Measurements from ENCODE around the gene C19orf25. TPM values are rescaled to one million over a fixed set of nuclear protein-coding genes. Genes with fewer than 3 reads are reported as not detected.

The C19orf25 gene
- total and polyA plus RNA-seq, 9 of the 15 experiments (the other 6 are each of a cell fraction or from before 2014, with no cell fraction given), result 0.79 to 96.0 (median 36.1) TPM

DNA sequence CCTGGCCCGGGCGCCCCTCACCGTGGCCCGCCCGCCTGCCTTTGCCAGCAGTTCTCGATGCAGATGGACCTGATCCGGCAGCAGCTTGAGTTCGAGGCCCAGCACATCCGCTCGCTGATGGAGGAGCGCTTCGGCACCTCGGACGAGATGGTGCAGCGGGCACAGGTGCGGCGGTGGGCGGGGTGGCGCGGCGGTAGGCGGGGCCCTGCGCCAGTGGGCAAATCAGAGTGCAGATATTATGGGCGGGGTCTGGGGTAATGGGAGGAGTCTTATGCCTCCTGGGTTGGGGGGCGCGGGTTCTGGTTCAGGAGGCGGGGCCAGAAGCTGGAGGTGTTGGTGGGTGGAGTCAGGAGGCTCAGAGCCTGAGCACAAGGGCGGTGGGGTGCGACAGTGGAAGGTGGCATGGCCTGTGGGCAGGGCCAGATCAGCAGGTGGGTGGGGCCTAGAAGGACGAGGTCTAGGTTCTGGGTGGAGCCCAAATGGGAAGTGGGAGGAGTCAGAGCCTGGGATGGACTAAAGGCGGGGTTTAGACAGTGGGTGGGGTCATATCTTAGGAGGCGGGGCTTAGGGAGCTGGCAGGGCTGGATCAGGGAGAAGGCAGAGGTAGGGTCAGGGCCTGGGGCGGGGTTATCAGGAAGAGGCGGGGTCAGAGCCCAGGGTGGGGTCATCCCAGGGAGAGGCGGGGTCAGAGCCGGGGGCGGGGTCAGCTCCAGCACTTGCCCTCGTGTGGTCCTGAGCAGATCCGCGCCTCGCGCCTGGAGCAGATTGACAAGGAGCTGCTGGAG, 23.5 kb downstream of the C19orf25 start (continued):
- TF ChIP-seq MAZ (CRISPR knock-in tag; conservative IDR thresholded peaks at IDR 0.05 in 1 of 2, IDR thresholded peaks at IDR 0.05 in 1 of 2) (peak; percentile 29 to 40; a peak in 2 of 4 replicates), MEF2A (IDR thresholded peaks at IDR 0.05; ENCODE audit: control insufficient read depth, low read depth, low read length) (no peak), ELF1 (tag; IDR thresholded peaks at IDR 0.05) (no peak), ZEB2 (IDR thresholded peaks at IDR 0.05) (no peak), MIER1 (IDR thresholded peaks at IDR 0.05; ENCODE audit: low read depth) (0 out of 2 replicates have a peak, but pooled peaks have one; percentile 21), ASH1L (IDR thresholded peaks at IDR 0.05; ENCODE audit: borderline replicate concordance, low read depth, partially characterized antibody) (no peak), TAF7 (tag; IDR thresholded peaks at IDR 0.05) (no peak), RHOXF2B (CRISPR knock-in tag; conservative IDR thresholded peaks at IDR 0.05) (no peak), DACH1 (IDR thresholded peaks at IDR 0.05; ENCODE audit: partially characterized antibody) (no peak), ZC3H11A (IDR thresholded peaks at IDR 0.05; ENCODE audit: low read depth, low read length) (no peak), ZNF589 (CRISPR knock-in tag; IDR thresholded peaks at IDR 0.05; ENCODE audit: low read depth) (no peak), ATF1 (CRISPR knock-in tag; IDR thresholded peaks at IDR 0.05) (no peak), ATF1 (tag; IDR thresholded peaks at IDR 0.05) (peak; percentile 14; the same call in 1 of the 2 replicates), HDAC2 (IDR thresholded peaks at IDR 0.05) (no peak), SRF (CRISPR knock-in tag; IDR thresholded peaks at IDR 0.05) (no peak; a peak in 1 of 4 replicates)
- TF ChIP-seq, protein P1, sequence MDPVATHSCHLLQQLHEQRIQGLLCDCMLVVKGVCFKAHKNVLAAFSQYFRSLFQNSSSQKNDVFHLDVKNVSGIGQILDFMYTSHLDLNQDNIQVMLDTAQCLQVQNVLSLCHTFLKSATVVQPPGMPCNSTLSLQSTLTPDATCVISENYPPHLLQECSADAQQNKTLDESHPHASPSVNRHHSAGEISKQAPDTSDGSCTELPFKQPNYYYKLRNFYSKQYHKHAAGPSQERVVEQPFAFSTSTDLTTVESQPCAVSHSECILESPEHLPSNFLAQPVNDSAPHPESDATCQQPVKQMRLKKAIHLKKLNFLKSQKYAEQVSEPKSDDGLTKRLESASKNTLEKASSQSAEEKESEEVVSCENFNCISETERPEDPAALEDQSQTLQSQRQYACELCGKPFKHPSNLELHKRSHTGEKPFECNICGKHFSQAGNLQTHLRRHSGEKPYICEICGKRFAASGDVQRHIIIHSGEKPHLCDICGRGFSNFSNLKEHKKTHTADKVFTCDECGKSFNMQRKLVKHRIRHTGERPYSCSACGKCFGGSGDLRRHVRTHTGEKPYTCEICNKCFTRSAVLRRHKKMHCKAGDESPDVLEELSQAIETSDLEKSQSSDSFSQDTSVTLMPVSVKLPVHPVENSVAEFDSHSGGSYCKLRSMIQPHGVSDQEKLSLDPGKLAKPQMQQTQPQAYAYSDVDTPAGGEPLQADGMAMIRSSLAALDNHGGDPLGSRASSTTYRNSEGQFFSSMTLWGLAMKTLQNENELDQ (CRISPR knock-in tag; IDR thresholded peaks at IDR 0.05; ENCODE audit: borderline replicate concordance), result no peak
- TF ChIP-seq, protein P2, sequence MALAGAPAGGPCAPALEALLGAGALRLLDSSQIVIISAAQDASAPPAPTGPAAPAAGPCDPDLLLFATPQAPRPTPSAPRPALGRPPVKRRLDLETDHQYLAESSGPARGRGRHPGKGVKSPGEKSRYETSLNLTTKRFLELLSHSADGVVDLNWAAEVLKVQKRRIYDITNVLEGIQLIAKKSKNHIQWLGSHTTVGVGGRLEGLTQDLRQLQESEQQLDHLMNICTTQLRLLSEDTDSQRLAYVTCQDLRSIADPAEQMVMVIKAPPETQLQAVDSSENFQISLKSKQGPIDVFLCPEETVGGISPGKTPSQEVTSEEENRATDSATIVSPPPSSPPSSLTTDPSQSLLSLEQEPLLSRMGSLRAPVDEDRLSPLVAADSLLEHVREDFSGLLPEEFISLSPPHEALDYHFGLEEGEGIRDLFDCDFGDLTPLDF (CRISPR knock-in tag; IDR thresholded peaks at IDR 0.05), result no peak
- TF ChIP-seq, protein P3, sequence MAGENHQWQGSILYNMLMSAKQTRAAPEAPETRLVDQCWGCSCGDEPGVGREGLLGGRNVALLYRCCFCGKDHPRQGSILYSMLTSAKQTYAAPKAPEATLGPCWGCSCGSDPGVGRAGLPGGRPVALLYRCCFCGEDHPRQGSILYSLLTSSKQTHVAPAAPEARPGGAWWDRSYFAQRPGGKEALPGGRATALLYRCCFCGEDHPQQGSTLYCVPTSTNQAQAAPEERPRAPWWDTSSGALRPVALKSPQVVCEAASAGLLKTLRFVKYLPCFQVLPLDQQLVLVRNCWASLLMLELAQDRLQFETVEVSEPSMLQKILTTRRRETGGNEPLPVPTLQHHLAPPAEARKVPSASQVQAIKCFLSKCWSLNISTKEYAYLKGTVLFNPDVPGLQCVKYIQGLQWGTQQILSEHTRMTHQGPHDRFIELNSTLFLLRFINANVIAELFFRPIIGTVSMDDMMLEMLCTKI (IDR thresholded peaks at IDR 0.05; ENCODE audit: partially characterized antibody), result no peak
- TF ChIP-seq, protein P4, sequence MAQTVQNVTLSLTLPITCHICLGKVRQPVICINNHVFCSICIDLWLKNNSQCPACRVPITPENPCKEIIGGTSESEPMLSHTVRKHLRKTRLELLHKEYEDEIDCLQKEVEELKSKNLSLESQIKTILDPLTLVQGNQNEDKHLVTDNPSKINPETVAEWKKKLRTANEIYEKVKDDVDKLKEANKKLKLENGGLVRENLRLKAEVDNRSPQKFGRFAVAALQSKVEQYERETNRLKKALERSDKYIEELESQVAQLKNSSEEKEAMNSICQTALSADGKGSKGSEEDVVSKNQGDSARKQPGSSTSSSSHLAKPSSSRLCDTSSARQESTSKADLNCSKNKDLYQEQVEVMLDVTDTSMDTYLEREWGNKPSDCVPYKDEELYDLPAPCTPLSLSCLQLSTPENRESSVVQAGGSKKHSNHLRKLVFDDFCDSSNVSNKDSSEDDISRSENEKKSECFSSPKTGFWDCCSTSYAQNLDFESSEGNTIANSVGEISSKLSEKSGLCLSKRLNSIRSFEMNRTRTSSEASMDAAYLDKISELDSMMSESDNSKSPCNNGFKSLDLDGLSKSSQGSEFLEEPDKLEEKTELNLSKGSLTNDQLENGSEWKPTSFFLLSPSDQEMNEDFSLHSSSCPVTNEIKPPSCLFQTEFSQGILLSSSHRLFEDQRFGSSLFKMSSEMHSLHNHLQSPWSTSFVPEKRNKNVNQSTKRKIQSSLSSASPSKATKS (CRISPR knock-in tag; IDR thresholded peaks at IDR 0.05), result no peak
- TF ChIP-seq, protein P5, sequence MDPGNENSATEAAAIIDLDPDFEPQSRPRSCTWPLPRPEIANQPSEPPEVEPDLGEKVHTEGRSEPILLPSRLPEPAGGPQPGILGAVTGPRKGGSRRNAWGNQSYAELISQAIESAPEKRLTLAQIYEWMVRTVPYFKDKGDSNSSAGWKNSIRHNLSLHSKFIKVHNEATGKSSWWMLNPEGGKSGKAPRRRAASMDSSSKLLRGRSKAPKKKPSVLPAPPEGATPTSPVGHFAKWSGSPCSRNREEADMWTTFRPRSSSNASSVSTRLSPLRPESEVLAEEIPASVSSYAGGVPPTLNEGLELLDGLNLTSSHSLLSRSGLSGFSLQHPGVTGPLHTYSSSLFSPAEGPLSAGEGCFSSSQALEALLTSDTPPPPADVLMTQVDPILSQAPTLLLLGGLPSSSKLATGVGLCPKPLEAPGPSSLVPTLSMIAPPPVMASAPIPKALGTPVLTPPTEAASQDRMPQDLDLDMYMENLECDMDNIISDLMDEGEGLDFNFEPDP (CRISPR knock-in tag; IDR thresholded peaks at IDR 0.05), result no peak

All from K562 (cell line).